Left renal cortex interstitium (tissue), 4 donors: ENCODE measurements around the gene STRN. TPM values are rescaled to one million over a fixed set of nuclear protein-coding genes. Genes with fewer than 3 reads are reported as not detected.
"Not testable (repeated sequence)": the region's sequence is repeated elsewhere in the genome, so short reads cannot be mapped to it uniquely, and the experiment has no call there.

Source experiments
- DNase-seq, 4 donors: peaks; one replicate each; pipeline ENCODE4 v3.0.0-alpha.2; 2013; ENCODE audit warnings: low read depth in 4 of 4, low spot score in 2 of 4, missing footprints in 1 of 4
- polyA plus RNA-seq, 4 donors: library from polyadenylated mRNA; unstranded; fragments of 120-200 nt; gene quantifications; one replicate each; pipeline ENCODE4 v1.2.1, GENCODE V29; 2013; ENCODE audit not compliant: insufficient read length in 4 of 4

Gene STRN
- polyA plus RNA-seq, 4 donors: 19.0 to 22.6 (median 21.5) TPM

DNA sequence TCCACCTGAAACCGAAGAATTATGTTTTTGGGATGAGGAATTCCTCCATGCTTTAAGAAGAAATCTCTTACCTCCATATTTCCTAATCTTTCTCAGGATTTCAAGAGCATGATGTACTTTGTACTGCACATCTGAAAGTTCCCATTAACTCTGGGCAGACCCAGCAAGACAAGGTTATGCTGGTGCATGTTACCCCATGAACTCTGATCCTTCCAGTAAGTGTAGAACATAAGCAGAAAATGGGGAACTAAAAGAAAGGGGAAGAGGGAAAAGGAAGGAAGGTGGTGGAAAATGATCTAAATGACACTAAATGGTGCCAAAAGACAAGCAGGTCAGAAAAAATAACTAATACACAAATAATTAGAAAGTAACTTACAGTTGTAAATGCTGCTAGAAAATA lies 50.7 kb downstream of the STRN start:
- no peak for DNase-seq

DNA sequence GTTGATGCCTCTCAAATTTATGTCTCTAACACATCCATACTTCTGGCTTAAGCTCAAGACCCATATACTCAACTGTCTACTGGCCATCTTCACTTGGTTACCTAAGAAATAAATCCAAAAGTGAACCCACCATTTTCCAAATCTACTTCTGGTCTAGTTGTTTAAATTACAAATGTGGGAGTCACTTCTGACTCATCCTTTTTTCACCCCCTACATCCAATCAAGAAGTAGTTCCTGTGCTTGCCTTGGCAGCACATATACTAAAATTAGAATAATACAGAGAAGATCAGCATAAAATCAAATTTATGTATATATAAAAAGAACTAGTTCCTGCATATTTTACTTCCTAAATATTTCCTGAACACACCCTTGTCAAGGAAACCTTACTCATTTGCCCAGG lies 53.6 kb downstream of the STRN start:
- no peak for DNase-seq

DNA sequence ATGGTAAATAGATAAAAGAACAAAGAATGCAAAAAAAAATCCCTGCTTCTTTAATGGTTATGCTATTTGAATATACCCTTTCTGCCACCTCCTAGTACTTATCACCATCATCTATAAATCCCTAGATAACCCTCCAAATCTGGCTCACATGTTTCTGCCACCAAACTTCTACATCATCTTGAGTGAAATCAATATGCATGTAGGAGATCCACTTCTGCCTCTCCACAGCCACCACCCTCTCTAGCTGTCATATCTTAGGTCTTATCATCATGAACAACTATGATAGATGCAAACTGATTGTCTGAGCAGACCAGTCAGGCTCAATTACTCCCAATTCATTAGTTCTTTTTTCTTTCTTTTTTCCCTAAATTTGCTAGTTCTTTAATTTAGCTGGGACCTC lies 55.3 kb downstream of the STRN start:
- DNase-seq: no peak

DNA sequence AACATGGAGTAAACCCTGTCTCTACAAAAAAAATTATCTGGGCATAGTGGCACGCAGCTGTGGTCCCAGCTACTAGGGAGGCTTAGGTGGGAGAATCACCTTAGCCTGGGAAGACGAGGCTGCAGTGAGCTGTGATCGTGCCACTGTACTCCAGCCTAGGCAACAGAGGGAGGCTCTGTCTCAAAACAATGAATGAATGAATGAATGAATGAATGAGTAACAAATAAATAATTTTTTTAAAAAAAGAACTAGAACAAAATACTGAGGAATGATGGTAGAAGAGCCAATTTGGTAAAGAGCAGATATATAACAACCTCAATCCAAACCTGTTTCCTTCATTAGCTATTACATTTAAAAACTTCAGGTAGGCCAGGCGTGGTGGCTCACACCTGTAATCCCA lies 60.1 kb downstream of the STRN start:
- no peak for DNase-seq

DNA sequence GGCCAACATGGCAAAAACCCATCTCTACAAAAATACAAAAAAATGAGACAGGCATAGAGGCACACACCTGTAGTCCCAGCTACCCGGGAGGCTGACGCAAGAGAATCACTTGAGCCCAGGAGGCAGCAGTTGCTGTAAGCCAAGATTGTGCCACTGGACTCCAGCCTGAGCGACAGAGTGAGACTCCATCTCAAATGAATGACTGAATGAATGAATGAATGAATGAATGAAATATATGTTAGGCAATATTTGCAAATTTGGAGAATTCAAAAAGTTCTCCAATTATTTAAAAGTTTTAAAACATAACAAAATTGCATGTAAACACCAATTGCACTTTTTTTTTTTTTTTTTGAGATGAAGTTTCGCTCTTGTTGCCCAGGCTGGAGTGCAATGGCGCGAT lies 61.7 kb downstream of the STRN start:
- DNase-seq: no peak

DNA sequence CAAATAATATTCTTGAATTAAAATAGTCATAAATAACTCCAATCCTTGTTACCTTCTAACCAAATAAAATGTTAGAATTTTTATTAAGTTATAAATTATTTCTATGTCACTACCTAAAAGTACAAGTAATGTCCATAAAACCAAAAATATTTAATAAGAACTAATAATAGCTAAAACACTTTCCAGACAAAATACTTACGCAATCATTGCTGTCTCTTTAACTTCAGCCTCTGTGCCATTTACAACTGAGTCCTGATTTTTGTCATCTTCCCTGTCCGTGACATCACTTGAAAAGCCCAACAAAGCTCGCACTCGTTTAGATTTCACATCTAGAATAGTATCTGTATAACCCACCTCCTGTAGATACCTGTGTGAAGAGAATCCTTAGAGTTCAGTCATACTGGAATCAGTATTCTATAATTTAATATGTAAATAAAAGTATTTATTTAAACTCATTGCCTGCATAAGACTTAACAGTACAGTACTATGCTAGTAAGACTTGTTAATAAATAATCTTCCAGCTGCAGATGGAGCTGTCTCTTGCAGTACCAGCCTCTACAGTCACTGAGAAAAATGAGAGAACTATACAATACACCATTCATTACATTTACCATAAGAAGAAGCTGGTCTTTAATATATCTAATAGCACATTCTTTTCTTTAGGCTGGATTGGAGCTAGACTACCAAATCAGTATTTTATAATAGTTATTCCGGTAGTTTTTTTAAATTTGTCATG lies 63.8 kb downstream of the STRN start:
- DNase-seq: no peak

DNA sequence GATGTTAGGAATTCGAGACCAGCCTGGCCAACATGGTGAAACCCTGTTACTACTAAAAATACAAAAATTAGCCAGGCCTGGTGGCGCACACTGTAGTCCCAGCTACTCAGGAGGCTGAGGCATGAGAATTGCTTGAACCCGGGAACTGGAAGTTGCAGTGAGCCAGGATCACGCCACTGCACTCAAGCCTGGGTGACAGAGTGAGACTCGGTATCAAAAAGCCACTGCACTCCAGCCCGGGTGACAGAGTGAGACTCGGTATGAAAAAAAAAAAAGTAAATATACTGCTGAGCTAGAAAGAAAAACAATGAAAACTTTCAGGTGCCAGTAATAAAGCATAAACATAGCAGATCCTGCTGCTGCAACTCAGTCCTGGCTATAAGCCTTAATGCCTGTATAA lies 73.5 kb downstream of the STRN start:
- DNase-seq: no peak

DNA sequence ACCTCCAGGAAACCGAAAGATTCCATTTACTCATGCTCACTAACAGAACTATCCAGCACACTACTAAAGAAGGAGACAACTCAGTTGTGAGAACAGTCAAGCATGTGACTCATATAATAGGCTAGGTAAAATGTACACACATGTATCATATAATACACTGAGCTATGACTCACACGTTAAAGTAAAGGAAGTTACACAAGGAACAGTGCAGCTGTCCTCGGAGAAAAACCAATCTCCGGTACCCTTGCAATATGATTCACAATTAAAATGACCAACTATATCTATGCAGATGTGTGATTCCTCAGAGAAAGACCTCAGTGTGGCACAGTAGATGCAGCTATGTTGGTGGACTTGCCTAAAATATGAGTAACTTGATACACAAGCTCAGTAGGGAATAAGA lies 76.5 kb downstream of the STRN start:
- no peak for DNase-seq

DNA sequence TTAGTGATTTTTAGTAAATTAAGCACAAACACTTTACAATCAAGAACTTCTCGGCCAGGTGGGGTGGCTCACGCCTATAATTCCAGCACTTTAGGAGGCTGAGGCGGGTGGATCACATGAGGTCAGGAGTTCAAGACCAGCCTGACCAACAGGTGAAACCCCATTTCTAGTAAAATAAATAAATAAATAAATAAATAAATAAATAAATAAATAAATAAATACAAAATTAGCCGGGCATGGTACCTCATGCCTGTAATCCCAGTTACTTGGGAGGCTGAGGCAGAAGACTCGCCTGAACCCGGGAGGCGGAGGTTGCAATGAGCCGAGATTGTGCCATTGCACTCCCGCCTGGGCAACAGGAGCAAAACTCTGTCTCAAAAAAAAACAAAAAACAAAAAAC lies 79.2 kb downstream of the STRN start:
- not testable (repeated sequence) for DNase-seq

DNA sequence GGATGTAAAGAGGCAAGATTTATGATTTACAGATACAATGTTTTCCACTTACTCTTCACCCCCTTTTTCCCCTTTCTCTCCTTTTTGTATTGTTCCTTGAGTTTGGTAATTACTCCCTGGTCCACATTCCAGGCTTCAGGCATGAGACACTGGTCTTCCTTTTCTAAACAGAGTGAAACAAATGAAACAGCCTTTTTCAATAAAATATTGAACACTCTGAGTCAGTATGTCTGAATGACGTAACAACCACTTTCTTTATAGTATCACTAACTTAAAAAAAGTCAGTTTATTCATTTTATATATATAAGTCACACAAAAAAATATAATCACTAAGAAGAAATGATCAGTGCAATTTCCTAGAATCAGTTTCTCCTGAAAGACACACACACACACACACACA lies 79.7 kb downstream of the STRN start:
- DNase-seq: no peak

DNA sequence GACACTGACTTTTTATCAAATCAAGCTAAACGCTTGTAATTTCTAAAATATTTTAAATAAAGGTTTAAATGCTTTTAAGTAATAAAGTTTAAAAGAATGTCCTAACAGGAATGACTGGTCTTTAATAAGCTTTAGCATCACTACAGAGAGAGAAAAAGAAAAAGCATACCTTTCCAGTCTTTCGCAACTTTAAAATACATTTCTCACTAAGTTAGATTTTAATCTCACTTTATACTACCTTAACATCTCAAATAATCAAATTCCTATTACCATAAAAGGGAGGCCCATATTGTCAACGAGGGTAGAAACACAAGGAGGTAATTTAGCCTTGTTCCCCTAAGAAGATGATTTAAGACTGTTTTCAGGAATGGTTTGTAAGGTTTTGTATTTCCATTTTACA lies 80.7 kb downstream of the STRN start:
- no peak for DNase-seq

DNA sequence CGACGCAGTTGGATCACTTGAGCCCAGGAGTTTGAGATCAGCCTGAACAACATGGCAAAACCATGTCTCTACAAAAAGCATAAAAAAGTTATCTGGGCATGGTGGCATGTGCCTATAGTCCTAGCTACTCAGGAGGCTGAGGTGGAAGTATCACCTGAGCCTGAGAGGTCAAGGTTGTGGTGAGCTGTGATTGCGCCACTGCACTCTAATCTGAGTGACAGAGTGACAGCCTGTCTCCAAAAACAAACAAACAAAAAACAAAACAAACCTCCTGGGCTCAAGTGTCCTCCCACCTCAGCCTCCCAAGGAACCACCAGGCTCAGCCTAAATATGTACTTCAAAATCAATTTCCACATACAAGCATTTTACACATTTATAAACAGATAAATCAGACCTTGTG lies 83.8 kb downstream of the STRN start:
- DNase-seq: no peak

DNA sequence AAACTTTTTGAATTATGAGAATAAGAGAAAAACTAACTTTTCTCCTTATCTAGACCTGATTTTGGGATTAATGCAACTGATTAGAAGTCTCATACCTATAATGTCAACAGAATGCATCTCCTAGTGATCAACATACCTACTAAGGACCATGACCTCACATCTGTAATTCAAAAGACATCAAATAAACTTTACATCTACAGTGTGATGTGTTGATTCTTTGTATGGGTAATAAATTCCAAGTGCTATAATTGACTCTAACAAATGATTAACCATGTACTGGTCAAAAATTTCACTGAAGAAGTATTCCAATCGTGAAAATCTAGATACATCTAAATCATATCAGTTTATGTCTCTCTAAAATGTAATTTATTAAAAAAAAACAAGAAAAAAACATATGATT lies 84.5 kb downstream of the STRN start:
- DNase-seq: no peak

DNA sequence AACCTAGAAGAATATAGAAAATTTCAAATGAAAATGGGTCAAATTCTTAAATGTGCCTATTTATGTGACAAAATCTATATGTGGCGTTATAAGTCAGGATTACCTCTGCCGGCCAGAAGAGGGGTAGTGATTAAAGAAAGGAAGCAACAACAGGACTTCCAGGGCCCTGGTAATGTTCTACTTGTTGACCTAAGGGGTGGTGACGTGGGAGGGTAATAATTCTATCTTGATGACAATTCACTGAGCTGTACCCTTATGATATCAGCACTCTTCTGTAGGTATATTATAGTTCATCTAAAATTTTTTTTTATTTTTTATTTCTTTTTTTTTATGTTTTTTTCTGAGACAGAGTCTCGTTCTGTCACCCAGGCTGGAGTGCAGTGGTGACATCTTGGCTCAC lies 87.9 kb downstream of the STRN start:
- no peak for DNase-seq

DNA sequence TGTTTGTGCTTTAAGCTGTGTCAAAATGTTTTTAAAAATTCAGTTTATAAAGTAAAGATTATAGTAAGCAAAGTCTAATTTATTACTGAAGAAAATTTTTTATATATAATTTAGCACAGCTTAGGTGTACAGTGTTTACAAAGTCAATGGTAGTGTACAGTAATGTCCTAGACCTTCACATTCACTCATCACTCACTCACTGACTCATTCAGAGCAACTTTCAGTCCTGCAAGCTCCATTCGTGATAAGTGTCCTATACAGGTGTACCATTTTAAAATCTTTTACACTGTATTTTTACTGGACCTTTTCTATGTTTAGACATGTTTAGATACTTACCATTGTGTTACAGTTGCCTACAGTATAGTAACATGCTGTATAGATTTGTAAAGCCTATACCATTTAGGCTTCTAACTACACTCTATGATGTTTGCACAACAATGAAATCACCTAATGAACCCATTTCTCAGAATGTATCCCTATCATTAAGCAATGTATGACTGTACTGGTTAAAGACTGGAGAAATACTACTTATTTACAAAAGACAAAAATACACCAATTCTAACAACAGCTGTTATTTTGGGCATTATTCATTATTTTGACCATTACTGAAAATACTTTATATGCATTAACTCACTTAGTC lies 95.1 kb downstream of the STRN start:
- no peak for DNase-seq

DNA sequence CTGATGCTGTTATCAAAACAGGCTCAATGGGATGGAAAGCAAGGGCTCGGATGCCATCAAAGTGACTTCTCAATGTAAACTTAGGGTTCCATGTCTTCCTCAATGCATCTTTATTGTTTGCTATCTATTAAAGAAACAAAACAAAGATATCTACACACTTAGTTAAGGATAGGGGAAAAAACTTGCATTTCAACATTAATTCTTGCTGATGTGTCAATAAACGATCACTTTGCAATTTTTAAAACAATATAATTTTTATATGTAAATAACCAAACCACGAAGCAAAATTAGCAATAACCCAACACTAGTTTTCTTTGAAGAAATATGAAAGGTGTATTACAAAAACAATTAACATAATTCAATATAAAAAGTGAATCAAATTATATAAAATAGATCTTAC lies 96.7 kb downstream of the STRN start:
- DNase-seq: no peak

DNA sequence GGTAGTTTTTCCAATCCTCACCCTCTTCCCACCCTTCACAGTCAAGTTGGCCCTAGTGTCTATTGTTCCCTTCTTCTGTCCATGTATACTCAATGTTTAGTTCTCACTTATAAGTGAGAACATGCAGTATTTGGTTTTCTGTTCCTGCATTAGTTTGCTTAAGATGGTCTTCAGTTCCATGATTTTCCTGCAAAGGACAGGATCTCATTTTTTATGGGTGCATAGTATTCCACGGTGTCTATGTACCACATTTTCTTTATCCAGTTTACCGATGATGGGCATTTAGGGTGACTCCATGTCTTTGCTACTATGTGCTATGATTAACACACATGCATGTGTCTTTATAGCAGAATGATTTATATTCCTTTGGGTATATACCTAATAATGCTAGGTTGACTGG lies 104.4 kb downstream of the STRN start:
- no peak for DNase-seq

DNA sequence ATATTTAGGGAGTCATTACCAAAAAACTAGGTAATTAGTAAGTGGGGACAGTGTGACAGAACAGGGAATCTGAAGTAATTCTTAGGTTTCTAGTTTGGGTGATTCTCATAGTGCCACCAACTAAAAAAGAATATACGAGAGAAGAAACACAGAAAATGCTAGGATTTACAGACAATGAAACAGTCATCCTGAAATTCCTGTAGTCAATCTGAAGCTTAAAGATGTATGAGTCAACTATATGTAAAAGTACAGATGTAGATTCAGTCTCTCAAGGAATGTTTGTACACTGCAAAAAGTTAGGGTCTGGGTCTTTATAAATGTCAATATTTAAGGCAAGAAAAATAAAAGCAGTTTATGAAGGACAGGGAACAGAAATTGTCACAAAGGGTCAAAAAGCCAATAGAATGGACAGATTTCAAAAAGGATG lies 107.0 kb downstream of the STRN start:
- no peak for DNase-seq

DNA sequence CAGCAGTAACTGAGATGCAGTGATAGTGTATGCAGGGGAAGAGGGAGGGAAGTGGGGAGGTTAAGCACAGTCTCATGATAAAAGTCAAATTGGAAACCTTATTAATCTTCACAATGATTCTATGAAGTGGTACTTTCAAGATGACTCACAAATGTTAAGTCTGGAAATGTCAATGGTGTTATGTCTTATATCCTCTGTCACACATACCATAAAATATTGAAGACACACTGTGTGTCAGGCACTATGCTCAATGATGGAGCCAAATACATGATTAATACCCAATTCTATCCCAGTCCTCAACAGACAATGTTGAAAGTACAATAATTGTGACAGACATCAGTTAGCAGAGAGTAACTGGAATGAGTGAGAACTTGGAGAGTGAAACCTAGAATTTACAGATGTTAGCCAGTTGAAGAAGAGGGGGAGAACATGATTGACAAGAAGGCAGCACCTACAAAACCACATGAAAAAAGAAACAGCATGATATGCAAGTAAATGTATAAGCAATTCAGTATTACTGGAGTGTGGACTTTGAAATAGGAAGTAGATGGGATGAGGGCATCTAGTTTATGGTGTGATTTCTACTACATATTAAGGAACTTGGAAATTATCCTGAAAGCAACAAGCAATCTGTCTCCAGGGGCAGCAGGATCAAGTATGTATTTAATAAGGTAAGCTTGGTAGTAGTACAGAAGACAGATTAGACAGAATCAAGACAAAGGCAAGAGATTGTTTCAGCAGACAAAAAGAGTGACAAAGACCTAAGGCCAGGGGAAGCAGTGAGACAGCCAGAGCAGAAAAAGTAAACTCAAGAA lies 107.6 kb downstream of the STRN start:
- DNase-seq: no peak

DNA sequence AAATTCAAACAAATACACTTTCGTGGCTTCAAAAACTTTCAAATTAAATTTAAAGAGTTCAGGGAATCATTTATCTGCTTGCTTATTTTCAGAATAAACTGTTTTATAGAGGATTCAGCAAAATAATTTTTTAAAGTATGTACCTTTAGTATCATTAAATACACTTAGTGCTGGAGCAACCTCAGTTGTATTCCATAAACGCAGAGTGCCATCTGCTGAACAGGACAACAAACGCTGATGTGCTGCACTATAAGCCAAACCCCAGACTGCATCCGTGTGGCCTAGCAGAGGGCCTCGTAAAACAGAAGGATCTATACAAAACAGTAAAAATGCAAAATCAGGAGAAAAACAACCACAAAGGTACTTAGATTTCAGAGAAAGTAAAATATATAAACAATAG lies 108.6 kb downstream of the STRN start:
- DNase-seq: no peak

DNA sequence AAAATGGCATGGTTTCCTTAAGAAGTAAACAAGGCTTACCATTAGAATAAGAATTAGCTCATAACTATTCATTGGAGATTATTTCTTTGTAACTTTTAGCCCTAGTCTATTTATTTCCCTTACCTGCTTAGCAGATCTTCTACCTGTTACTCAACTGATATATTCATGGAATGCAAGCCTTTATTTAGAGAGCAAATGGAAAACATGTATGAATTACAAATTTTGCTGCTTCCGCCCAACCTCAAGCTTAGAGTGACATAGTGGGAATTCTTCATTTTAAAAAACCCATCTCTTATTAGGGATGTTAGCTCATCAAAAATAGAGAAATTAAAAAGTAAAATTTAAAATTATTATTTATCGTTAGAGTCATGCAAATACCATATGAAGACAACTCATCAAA lies 110.9 kb downstream of the STRN start:
- DNase-seq: no peak

DNA sequence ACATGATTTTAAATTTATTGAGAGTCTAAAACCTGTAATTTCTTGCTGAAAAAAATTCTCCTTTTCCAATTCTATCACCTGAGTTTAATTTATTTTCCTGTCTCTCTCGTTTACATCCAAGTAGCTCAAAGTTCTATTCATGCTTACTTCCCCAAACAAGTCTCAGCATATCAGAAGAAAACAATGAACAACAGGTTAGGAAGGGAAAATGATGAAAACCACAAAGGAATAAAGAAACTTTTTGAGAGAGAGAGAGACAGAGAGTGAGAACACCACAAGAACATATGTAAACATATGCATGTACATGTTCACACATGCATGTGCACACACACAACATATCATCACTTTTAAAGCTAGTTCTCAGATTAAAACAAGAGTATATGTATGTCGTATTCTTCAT lies 112.1 kb downstream of the STRN start:
- DNase-seq: no peak
